ENCODE measurements around the gene AK5.

- TF ChIP-seq POLR2A (IDR thresholded peaks at IDR 0.05), result no peak
- TF ChIP-seq, protein P1, sequence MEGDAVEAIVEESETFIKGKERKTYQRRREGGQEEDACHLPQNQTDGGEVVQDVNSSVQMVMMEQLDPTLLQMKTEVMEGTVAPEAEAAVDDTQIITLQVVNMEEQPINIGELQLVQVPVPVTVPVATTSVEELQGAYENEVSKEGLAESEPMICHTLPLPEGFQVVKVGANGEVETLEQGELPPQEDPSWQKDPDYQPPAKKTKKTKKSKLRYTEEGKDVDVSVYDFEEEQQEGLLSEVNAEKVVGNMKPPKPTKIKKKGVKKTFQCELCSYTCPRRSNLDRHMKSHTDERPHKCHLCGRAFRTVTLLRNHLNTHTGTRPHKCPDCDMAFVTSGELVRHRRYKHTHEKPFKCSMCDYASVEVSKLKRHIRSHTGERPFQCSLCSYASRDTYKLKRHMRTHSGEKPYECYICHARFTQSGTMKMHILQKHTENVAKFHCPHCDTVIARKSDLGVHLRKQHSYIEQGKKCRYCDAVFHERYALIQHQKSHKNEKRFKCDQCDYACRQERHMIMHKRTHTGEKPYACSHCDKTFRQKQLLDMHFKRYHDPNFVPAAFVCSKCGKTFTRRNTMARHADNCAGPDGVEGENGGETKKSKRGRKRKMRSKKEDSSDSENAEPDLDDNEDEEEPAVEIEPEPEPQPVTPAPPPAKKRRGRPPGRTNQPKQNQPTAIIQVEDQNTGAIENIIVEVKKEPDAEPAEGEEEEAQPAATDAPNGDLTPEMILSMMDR (IDR thresholded peaks at IDR 0.05), result no peak
Measured at GRCh38 chr1:77413541-77414335, 131.9 kb downstream of the AK5 start.
